Putamen (tissue), 1 donor: ENCODE results near the gene SALL2.

ENCODE experiments used
- DNase-seq: peaks from one replicate; pipeline ENCODE4 v3.0.0-alpha.2; 2016; ENCODE audit warnings: low spot score

Gene SALL2

GRCh38 chr14:21527318-21527679, 1.2 kb upstream of the SALL2 start:
- DNase-seq, result no peak

DNA sequence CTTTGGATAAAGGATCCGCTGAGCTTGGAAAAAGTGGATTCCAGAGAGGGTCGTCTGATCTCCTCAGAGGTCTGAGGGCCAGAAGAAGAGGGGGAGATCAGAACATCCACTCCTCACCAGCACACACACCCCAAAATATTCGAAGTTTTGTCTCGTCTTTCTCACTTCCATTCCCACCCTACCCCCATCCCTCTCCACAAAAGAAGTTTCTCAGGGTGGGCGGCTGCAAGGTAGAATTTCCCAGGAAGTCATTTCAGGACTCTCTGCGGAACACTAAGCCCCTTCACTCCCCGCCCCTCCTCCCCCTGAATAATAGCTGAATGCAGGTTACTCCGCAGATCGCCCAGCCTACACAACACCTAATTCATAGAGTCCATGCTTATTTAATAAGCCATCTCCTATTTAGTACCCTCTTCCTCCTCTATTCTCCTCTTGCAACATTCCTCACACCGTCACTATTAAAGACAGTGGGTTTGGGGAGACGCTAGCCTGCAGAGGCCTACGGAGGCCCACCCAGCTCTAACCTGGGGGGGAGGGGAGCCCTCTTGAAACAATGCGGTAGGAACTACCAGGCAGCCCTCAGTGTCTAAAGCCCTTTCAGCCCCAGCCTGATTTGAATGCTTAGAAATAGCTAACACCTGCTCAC, 649 bp upstream of the SALL2 start:
- DNase-seq, result no peak

DNA sequence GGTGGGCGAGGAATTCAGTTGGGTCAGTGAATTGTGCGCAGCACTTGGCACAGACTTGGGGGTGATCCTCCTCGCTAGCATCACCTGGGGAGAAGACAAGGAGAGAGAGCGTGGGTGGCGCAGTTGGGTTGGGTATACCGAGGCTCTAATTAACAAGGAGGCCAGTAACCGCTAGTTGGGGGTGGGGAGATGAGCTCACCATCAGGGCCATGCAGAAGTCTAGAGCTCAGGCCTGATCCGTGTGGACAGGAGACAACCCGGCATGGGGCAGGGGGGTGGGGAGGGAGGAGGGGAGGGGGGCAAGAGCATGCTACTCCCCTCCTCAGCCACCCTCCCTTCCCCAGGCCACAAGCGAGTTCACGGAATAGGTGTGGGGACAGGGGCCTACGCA, 580 bp downstream of the SALL2 start:
- peak; percentile 36 for DNase-seq

GRCh38 chr14:21524575-21525490, 1.3 kb downstream of the SALL2 start:
- no peak for DNase-seq

DNA sequence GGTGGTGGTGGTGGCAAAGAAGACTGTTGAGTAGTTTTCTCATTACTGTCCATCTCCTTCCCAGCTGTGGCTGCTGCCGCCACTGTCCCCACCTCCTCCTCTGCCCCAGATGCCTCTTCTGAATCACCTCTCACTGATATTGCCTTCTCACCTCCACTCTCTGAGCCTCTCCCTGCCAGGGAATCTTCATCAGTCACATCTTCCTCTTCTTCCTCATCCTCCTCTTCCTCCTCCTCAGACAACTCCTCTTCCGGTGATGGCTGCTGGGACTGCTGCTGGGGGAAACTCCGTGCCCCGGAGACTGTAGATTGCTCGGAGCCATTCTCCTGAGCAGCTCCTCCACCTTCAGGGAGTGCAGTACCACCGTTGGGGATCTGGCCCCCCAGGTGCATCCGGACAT, 2.9 kb downstream of the SALL2 start:
- no peak for DNase-seq

DNA sequence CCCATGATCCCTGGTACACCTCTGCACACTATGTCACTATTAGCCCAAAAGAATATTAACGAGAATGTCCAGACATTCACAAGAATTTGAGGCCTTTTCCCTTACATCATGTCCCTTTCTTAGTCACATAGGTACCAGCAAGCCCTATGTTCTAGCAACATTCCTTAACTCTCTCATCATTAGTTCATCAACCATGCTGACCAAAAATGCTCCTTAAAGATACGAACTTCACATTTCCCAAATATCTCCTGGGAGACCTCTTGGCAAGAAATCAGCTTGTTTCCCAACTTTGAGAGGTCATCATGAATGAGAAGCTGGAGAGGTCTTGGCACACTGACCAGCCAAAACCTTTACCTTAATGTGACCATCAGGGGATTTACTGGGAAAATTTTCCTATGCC, 4.6 kb downstream of the SALL2 start:
- no peak for DNase-seq

DNA sequence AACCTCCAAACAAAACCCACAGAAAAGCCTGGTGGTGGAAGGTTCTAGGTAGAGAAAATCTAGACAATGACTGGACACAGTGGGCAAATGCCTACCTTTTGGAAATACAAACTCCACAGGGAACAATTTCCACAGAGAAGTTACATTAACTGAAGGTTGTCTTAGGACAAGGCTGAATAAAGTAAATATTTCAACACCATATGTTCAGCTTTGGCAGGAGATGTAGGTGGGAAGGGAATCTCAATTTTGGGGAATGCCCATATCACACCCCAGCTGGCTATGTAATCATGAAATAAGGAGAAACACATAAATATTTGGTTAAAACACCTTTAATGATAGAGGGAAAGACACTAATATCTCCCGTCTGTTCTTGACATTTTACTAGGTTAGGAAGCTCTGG, 5.4 kb downstream of the SALL2 start:
- no peak for DNase-seq

- DNase-seq, result no peak
Measured at GRCh38 chr14:21518725-21519124, 7.4 kb downstream of the SALL2 start.

DNA sequence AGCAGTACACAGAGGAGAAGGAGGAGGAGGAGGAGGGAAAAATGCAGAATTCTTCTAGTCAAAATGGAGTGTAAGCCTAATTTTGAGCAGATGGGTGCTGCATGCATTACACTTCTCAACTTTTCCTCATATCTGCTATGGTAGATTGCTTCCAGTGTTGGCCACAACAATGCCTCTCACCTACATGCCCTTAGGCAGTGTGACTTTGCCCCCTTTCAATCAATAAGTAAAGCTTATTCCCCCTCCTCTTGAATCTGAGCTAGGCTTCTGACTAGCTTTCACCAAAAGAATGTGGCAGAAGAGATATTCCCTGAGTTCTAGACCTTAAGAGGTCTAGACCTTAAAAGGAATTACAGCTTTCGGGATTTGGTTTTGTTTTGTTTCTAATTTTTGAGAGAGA, 11.8 kb downstream of the SALL2 start:
- no peak for DNase-seq

DNA sequence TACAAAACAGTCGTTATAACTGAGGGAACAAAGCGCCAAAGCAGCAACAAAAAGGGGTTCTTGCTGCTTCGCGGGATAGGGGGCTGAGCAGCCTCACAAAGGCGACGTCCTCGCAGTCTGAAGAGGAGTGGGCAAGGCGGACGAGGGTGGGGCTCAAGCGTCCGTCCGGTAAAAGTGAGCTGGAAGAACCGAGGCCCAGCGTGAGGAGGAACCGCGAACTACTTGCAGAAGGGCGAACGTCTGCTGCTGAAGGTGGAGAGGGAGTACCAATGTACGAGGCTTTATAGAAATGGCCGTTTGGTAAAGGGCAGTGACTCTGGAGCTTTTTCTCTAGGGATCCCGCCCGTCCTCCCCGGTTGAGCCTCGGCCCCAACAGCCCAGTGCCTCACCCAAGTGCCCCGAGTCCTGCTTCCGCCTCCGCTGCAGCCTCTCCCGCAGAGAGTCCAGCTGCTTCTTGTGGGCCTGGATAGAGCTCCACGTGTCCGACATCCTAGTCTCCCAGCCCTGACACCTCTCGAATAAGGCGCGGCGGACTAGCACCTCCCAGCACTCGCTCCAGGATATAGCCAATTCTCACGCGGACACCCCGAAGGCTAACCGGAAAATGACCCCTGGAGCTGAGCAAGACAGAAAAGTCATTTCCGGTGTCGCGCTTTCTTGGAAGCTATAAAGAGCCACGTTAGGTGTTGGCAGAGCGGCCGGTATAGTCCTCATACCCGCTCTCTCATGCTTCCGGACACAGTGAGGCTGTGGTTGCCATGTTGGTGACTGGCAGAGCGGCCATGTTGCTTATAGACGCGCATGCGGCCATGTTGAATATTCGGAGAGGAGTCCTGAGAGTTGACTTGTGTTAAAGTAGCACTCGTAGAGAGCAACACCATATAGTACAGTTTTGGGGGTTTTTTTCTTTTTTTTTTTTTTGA, 15.2 kb downstream of the SALL2 start, which contains the start of gene METTL3:
Gene METTL3, minus strand, starts transcription at position 606 of the 923 bp plus-strand sequence. Its CDS starts 117 bp downstream, at position 489.
- peak; percentile 99 for DNase-seq

DNA sequence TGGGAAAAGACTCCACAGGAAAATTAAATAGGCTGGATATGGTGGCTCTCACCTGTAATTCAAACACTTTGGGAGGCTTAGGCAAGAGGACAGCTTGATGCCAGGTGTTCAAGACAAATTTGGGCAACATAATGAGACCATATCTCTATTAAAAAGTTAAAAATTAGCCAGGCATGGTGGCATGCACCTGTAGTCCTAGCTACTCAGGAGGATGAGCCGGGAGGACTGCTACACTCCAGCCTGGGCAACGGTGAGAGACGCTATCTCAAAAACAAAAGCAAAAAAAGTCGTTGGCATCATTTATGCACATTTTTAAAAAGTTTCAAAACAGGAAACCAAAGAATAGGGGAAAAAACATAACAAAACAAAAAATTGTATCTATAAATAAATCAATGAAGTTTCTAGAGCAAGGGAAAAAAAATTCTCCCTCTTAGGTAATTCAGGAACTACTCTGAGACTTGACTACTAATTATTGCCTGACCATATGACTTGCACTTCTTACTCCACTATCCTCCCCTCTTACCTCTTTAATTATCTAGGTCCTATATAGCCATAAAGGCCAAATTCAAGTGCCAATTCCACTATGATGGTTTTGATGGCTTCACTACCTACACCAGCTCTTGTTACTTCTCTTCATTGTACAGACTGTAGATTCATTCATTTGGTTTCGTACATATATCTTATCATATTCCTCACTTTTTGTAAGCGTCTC, 16.6 kb downstream of the SALL2 start:
- DNase-seq, result no peak

GRCh38 chr14:21506557-21506956, 19.6 kb downstream of the SALL2 start:
- no peak for DNase-seq

GRCh38 chr14:21505012-21505553, 21.1 kb downstream of the SALL2 start:
- no peak for DNase-seq

DNA sequence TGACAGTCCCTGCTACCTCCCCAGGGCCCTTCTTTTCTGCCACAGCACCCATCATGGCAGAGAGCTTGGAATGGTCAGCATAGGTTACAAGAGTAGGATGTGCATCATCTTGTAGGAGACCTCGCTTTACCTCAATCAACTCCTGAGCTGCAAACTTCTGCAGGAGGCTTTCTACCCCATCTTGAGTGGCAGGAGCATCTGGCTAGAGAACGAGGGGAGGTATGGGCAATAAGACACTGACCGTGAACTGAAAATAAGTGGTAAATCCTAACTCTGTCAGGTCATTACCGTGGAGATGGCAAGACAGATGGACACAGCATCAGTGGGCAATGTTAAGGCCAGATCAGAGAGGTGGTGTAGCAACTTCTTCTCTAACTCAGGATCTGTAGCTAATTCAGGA, 22.8 kb downstream of the SALL2 start:
- no peak for DNase-seq

DNA sequence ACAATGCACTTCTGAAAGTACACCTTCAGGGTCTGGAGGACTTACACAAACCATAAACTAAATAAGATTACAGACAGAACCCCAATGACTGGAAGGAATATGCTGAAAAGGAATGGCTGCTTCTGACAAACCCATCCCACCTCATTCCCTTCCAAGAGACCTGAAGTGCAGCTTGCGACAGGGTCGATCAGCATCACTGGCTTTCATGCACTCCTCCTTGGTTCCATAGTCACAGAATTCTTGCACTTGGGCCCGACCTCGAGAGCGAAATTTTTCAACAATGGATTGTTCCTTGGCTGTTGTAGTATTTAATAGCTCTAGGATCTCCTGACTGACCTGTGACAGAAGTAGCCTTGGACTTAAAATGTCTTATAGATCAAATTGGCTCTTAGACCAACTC, 24.6 kb downstream of the SALL2 start:
- DNase-seq, result no peak

DNA sequence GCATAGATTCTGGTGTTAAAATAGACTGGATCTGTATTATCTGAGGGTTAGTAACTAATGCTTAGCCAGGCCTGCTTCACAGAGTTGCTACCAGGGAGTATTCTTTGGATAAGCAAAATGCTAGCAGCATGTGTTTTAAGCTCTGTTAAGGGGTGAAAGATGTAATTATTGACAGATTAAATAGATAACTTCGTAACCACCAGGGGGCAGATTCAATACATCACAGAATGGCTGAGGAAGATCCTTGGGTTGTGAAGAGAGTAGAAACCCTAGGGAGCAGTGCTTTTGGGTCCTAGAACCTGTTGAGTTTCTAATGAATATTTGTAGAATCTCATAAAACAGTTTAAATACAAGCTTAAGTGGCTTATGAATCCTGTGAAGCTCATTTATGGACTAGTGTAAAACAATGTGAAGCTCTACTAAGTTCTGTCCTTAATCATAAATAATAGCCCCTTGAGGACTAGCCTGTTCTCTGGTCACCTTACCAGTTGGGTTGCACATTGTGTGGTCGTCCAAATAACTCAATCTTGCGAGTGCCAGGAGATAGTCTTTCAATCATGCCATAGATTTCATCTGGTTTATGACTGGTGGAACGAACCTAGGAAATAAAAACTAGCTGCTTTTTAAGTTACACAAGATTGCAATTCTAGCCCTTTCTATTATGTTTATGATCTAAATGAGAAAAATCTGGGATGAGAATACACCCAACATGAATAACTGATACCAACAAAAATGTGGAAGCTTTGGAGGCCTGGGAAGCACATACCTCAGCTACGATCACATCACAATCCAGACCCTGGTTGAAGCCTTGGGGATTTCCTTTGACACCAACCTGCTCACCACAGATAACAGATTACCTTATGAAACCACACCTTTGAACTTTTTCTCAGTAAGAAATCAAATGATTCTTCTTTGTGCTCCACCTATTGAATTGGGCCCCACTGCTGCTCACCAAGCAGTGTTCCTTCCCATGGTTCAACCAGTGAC, 27.3 kb downstream of the SALL2 start:
- DNase-seq, result no peak

GRCh38 chr14:21496453-21496852, 29.7 kb downstream of the SALL2 start:
- no peak for DNase-seq

DNA sequence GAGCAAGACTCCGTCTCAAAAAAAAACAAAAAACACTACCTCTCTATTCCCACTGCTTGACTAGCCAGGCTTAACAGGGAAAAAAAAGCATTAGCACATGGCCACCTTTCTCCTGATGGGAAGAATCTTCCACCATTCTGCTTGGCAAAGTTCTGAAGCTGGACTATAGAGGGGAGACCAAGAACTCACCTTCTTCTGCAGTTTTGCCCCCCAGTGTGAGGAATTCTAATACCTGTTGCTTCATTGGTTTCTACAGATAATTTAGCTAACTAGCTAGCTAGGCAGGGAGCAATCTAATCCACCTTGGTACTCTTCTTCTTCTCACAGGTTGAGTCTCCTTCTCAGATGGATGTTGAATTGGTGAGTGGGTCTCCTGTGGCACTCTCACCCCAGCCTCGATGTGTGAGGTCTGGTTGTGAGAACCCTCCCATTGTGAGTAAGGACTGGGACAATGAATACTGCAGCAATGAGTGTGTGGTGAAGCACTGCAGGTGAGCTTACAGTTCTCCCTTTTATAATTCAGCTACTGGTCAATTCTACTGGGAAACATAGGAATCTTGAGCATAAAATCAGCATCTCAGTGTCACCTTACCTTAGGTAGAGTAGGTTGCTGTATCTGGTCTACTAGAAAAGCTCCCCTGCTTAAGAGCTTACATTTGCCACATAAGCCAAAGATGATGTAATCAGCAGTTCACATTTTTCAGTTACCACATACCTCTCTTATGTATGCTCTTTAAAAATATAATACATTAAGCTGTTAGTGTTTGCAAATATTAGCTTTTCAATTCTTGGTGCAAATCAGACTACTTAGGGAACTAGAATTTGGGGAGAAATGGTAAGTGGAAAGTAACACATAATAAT, 31.0 kb downstream of the SALL2 start:
- DNase-seq, result no peak

DNA sequence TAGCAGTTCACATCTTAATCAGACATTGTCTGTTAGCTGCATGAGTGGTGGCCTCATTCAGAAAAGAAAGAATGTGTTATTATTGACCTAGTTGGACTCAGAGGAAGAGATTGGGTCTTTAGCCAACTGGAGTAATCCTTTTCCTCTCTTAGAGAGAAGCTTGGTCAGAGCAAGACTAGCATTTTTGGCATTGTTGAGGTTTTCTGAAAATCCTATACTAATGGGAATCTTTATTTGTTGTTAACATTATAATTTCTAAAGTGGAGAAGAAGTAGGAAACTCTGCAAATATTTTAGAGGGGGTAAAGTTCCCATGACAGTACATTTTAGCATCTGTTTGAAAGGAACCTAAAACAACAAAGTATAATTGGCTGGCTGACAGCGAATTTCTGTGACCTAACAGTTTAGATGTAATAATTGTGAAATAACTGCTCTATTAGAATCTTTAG, 39.5 kb downstream of the SALL2 start:
- DNase-seq, result no peak
